NCI-H748 treated with DMSO at 0.1 percent for 48 hours (cell line): ENCODE data around the gene HAP1.
"Not testable (repeated sequence)": the region's sequence is repeated elsewhere in the genome, so short reads cannot be mapped to it uniquely, and the experiment has no call there.

Experiments used
- DNase-seq: peaks from one replicate; lab custom pipeline; 2025; lab: John Stamatoyannopoulos, UW

HAP1 gene

GRCh38 chr17:41734139-41734948 is at the start of gene HAP1:
Gene HAP1 (minus strand): TSS chr17:41734643. CDS start chr17:41734634, 9 bp downstream.
- DNase-seq = peak; percentile 13

- no peak for DNase-seq
Measured at GRCh38 chr17:41782142-41782541, 47.7 kb upstream of the HAP1 start.

- DNase-seq = no peak
Measured at GRCh38 chr17:41781404-41782110, 47.1 kb upstream of the HAP1 start.

- no peak for DNase-seq
Measured at GRCh38 chr17:41779954-41780353, 45.5 kb upstream of the HAP1 start.

- DNase-seq = peak; percentile 48
Measured at GRCh38 chr17:41777574-41778188, 43.2 kb upstream of the HAP1 start.

- DNase-seq = no peak
Measured at GRCh38 chr17:41777157-41777573, 42.7 kb upstream of the HAP1 start.

GRCh38 chr17:41776262-41776900 is 41.9 kb upstream of the HAP1 start:
- DNase-seq = not testable (repeated sequence)

GRCh38 chr17:41775394-41776226 is 41.2 kb upstream of the HAP1 start:
- no peak for DNase-seq

- DNase-seq = no peak
Measured at GRCh38 chr17:41773731-41774193, 39.3 kb upstream of the HAP1 start.

- DNase-seq = no peak
Measured at GRCh38 chr17:41773190-41773588, 38.7 kb upstream of the HAP1 start.

GRCh38 chr17:41772586-41773189 is 38.2 kb upstream of the HAP1 start:
- no peak for DNase-seq

GRCh38 chr17:41772218-41772585 is 37.8 kb upstream of the HAP1 start:
- no peak for DNase-seq

GRCh38 chr17:41771389-41772206 is 37.2 kb upstream of the HAP1 start:
- DNase-seq = no peak

- no peak for DNase-seq
Measured at GRCh38 chr17:41769985-41770384, 35.5 kb upstream of the HAP1 start.

GRCh38 chr17:41769346-41769862 is 35.0 kb upstream of the HAP1 start:
- no peak for DNase-seq

- no peak for DNase-seq
Measured at GRCh38 chr17:41768682-41769288, 34.3 kb upstream of the HAP1 start.

- DNase-seq = no peak
Measured at GRCh38 chr17:41767324-41768042, 33.0 kb upstream of the HAP1 start.

- DNase-seq = no peak
Measured at GRCh38 chr17:41766135-41766534, 31.7 kb upstream of the HAP1 start.

- DNase-seq = no peak
Measured at GRCh38 chr17:41763327-41763726, 28.9 kb upstream of the HAP1 start.
